ENCODE data around the gene RAPGEF1.

RAPGEF1 gene

DNA sequence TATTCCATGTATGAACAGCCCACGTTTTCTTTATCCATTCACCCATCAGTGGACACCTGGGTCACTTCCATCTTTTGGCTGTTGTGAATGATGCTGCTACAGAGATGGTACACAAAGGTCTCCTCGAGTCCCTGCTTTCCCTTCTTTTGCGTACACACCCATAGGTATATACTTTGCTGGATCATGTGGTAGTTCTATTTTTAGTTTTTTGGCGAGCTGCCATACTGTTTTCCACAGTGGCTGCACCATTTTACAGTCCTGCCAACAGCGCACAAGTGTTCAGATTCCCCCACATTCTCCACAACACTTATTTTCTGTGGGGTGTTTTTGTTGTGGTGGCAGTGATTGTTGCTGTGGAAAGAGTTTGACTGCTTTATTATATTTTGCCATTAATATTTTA lies 16.2 kb downstream of the RAPGEF1 start:
- no peak overlapping the region for H3K4me3 ChIP-seq (ENCODE audit: low read depth, low read length)
- no peak for DNase-seq (ENCODE audit: low read depth)
- TF ChIP-seq, protein P1, sequence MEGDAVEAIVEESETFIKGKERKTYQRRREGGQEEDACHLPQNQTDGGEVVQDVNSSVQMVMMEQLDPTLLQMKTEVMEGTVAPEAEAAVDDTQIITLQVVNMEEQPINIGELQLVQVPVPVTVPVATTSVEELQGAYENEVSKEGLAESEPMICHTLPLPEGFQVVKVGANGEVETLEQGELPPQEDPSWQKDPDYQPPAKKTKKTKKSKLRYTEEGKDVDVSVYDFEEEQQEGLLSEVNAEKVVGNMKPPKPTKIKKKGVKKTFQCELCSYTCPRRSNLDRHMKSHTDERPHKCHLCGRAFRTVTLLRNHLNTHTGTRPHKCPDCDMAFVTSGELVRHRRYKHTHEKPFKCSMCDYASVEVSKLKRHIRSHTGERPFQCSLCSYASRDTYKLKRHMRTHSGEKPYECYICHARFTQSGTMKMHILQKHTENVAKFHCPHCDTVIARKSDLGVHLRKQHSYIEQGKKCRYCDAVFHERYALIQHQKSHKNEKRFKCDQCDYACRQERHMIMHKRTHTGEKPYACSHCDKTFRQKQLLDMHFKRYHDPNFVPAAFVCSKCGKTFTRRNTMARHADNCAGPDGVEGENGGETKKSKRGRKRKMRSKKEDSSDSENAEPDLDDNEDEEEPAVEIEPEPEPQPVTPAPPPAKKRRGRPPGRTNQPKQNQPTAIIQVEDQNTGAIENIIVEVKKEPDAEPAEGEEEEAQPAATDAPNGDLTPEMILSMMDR (IDR thresholded peaks at IDR 0.05; ENCODE audit: low read depth, low read length, missing control alignments), result no peak

DNA sequence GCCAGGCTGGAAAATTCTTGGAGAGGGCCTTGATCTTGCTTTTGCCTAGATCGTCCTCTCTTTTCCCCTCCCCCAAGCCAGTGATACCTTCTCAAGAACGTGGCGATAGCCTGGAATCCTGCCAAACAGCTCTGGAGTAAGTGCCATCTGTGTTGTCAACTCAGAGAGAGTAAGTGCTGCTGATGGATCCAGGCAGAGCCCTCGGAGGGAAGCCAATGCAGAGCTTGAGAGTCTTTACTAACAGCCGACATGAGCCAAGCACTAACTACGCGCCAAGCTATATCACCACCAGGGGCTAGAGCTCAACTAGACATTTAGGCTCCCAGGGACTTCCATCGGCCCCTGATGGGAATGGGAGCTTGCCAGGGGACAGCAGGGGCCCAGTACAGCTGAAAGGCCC lies 17.6 kb downstream of the RAPGEF1 start:
- H3K4me3 ChIP-seq (ENCODE audit: low read depth, low read length), result no peak overlapping the region
- no peak for DNase-seq (ENCODE audit: low read depth)
- TF ChIP-seq, protein P1 (IDR thresholded peaks at IDR 0.05; ENCODE audit: low read depth, low read length, missing control alignments), result no peak

DNA sequence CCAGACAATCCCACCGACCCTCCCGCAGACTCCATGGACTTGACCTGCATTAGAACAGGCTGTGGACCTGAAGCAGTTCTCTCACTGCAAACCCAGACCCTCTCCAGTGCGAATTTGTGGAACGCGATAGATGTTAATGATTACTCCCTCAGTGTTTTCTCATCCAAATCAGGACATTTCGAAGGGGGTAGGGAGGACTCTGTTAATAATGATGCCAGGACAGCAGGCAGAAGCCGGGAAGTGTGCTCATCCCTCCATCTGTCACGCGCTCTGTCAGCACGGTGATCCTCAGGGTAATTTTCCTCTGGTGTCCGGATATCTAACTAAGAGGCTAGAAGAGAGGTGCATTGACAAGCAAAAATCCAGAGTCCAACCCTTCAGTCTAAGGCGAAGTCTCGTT lies 18.8 kb downstream of the RAPGEF1 start:
- H3K4me3 ChIP-seq (ENCODE audit: low read depth, low read length), result no peak overlapping the region
- DNase-seq (ENCODE audit: low read depth), result no peak
- TF ChIP-seq, protein P1 (IDR thresholded peaks at IDR 0.05; ENCODE audit: low read depth, low read length, missing control alignments), result no peak

DNA sequence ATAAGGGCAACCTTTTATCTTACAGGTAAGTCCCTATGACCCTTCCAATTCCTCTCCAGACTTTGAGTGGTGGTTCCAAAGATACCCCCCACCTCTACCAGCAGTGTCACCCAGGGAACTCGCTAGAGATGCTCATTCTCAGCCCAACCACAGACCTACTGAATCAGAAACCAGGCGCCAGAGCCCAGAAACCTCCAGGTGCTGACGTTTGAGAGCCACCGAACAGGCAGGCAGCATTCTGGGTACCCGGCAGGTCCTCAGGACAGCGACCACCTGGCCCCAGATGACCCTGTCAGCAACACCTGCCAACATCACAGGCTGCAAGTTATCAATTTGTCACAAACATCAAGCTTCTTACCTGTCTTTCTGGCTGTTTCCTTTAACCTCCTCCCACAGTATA lies 19.5 kb downstream of the RAPGEF1 start:
- H3K4me3 ChIP-seq (ENCODE audit: low read depth, low read length), result no peak overlapping the region; the same call in 1 of the 2 replicates
- DNase-seq (ENCODE audit: low read depth), result no peak
- TF ChIP-seq, protein P1 (IDR thresholded peaks at IDR 0.05; ENCODE audit: low read depth, low read length, missing control alignments), result no peak

DNA sequence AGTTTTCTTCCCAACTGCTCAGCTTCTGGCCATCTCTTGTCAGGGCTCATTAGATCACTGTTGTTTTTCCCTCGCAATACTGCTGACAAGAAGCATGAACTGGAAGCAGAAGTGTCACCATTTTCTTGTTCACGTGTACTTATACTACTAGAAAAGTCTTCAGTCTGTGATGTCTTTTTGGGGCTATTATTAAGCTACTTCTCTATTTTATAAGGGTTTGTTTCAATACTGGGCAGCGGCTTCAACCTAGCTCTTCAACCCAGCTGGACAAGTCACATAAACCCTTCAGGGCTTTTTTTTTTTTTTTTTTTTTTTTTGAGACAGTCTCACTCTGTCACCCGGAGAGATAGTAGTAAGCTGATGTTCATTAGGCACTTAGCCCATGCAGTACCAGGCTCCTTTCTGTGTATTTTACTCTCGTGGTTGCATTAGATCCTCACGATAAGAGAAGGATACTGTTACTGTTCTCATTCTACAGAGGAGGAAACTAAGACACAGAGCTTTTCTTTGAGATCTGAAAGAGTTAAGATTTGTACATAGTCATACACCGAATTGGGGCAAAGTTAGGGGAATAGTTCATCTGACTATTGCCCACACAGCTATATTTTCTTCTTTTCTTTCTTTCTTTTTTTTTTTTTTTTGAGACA lies 20.5 kb downstream of the RAPGEF1 start:
- no peak for DNase-seq (ENCODE audit: low read depth)
- TF ChIP-seq, protein P1 (IDR thresholded peaks at IDR 0.05; ENCODE audit: low read depth, low read length, missing control alignments), result no peak
- no peak overlapping the region for H3K4me3 ChIP-seq (ENCODE audit: low read depth, low read length)

DNA sequence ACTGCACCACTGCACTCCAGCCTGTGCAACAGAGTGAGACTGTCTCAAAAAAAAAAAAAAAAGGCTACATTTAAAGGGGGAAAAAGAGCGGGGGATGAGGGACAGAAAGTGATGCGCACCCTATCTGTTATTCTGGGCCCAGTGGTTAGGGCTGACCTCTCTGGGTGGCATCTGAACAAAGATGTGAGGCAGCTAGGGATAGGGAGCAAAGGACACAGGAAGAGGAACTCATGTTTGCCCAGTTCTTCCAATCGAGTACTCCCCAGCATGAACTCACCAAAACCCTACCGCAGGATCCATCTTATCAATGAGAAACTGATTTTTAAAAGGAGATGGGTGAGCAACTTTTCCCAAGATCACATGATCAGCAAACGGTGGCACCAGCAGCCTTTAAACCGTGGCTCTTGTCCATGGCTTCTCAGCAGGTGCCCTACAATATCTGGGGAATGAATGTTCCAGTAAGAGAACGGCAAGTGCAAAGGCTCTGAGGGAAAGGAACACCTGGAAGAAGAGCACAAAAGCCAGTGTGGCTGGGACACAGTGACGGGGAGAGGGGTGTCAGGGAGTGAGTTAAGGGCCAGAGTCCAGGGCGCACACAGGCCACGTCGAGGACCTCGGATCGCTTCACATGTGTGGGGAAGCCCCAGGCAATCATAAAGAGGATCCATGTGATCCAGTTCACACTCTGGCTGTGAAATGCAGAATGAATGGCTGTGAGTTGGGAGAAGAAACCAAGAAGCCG lies 22.0 kb downstream of the RAPGEF1 start:
- TF ChIP-seq, protein P1 (IDR thresholded peaks at IDR 0.05; ENCODE audit: low read depth, low read length, missing control alignments), result no peak
- H3K4me3 ChIP-seq (ENCODE audit: low read depth, low read length), result no peak overlapping the region
- DNase-seq (ENCODE audit: low read depth), result no peak
